Mesenchymal stem cell (in vitro differentiated cells and primary cell): ENCODE measurements around the gene BAIAP3.
A peak's percentile ranks its signal among the peaks of the same experiment; 100 is the strongest.

Source experiments
- DNase-seq: peaks from one replicate; pipeline ENCODE4 v3.0.0-alpha.2; 2013
- H2AFZ ChIP-seq: one replicate; pipeline ENCODE4 v1.6.1; 2013; ENCODE audit warnings: low read depth, mild to moderate bottlenecking, control low read depth, inconsistent platforms, low read length, moderate library complexity
- H2AK5ac ChIP-seq: 2 replicates; pipeline ENCODE4 v1.6.1; 2013; ENCODE audit warnings: low read length, moderate library complexity, mild to moderate bottlenecking, inconsistent platforms; ENCODE audit not compliant: severe bottlenecking
- H2BK120ac ChIP-seq: one replicate; pipeline ENCODE4 v1.6.1; 2013; ENCODE audit warnings: low read depth, mild to moderate bottlenecking, inconsistent platforms, low read length, moderate library complexity
- H2BK12ac ChIP-seq, 2 experiments: one replicate each; pipeline ENCODE4 v1.6.1; 2013; ENCODE audit warnings: inconsistent platforms in 2 of 2, low read length in 2 of 2, mild to moderate bottlenecking in 2 of 2, moderate library complexity in 2 of 2, control low read depth in 1 of 2
- H2BK15ac ChIP-seq: one replicate; pipeline ENCODE4 v1.6.1; 2013; ENCODE audit warnings: mild to moderate bottlenecking, low read depth, inconsistent platforms; ENCODE audit not compliant: poor library complexity, severe bottlenecking
- H2BK5ac ChIP-seq: 2 replicates; pipeline ENCODE4 v1.6.1; 2013; ENCODE audit warnings: low read depth, mild to moderate bottlenecking, low read length, control low read depth, inconsistent platforms; ENCODE audit not compliant: poor library complexity, severe bottlenecking
- H3K14ac ChIP-seq, 2 experiments: one replicate each; pipeline ENCODE4 v1.6.1; 2013; ENCODE audit warnings: inconsistent platforms in 2 of 2, low read length in 2 of 2, control low read depth in 1 of 2, mild to moderate bottlenecking in 1 of 2, moderate library complexity in 1 of 2
- H3K18ac ChIP-seq, 2 experiments: one replicate each; pipeline ENCODE4 v1.6.1; 2013; ENCODE audit warnings: inconsistent platforms in 2 of 2, low read length in 2 of 2, control low read depth in 1 of 2, low read depth in 1 of 2, mild to moderate bottlenecking in 1 of 2
- H3K23ac ChIP-seq, 2 experiments: one replicate each; pipeline ENCODE4 v1.6.1; 2013; ENCODE audit warnings: inconsistent platforms in 2 of 2, low read length in 2 of 2, mild to moderate bottlenecking in 2 of 2, moderate library complexity in 2 of 2, control low read depth in 1 of 2
- H3K27ac ChIP-seq: 2 replicates; pipeline ENCODE4 v1.5.1; 2013; ENCODE audit warnings: mild to moderate bottlenecking, moderate library complexity, low read length, control low read depth, inconsistent platforms; ENCODE audit not compliant: poor library complexity, severe bottlenecking
- H3K27me3 ChIP-seq, 2 experiments: 2 replicates each; pipeline versions ENCODE4 v1.6.1 to v1.7.0; 2013; ENCODE audit warnings: low read length in 2 of 2, mild to moderate bottlenecking in 2 of 2, moderate library complexity in 2 of 2, control low read depth in 1 of 2, inconsistent platforms in 1 of 2; ENCODE audit not compliant: control insufficient read depth in 1 of 2, insufficient read depth in 1 of 2
- H3K36me3 ChIP-seq, 2 experiments: 2 replicates each; pipeline versions ENCODE4 v1.6.1 to v1.7.0; 2013; ENCODE audit warnings: low read length in 2 of 2, control low read depth in 1 of 2, inconsistent platforms in 1 of 2, low read depth in 1 of 2, mild to moderate bottlenecking in 1 of 2; ENCODE audit not compliant: insufficient read depth in 2 of 2, control insufficient read depth in 1 of 2
- H3K4ac ChIP-seq, 2 experiments: one replicate each; pipeline ENCODE4 v1.6.1; 2013; ENCODE audit warnings: inconsistent platforms in 2 of 2, low read length in 2 of 2, mild to moderate bottlenecking in 2 of 2, moderate library complexity in 2 of 2, control low read depth in 1 of 2, low read depth in 1 of 2
- H3K4me1 ChIP-seq: 2 replicates; pipeline ENCODE4 v1.6.1; 2013; ENCODE audit warnings: low read depth, low read length, control low read depth; ENCODE audit not compliant: control insufficient read depth, insufficient read depth
- H3K4me2 ChIP-seq: 2 replicates; pipeline ENCODE4 v1.6.1; 2013; ENCODE audit warnings: low read length, mild to moderate bottlenecking, inconsistent platforms; ENCODE audit not compliant: poor library complexity, severe bottlenecking
- H3K4me3 ChIP-seq, 2 experiments: 2 replicates each; pipeline versions ENCODE4 v1.5.1 to v1.7.0; 2013; ENCODE audit warnings: low read length in 2 of 2, mild to moderate bottlenecking in 2 of 2, control low read depth in 1 of 2, low read depth in 1 of 2; ENCODE audit not compliant: insufficient read depth in 1 of 2
- H3K79me1 ChIP-seq: replicated peaks from 2 replicates; pipeline ENCODE4 v1.6.1; 2013; ENCODE audit warnings: mild to moderate bottlenecking, control low read depth, low read length, inconsistent platforms; ENCODE audit not compliant: poor library complexity, severe bottlenecking
- H3K9ac ChIP-seq: 2 replicates; pipeline ENCODE4 v1.7.0; 2013; ENCODE audit warnings: mild to moderate bottlenecking, low read length, moderate library complexity
- H3K9me3 ChIP-seq: 2 replicates; pipeline ENCODE4 v1.7.0; 2013; ENCODE audit warnings: mild to moderate bottlenecking, low read length; ENCODE audit not compliant: control insufficient read depth
- H4K8ac ChIP-seq: one replicate; pipeline ENCODE4 v1.6.1; 2013; ENCODE audit warnings: inconsistent platforms, mild to moderate bottlenecking, low read length, moderate library complexity
- H4K91ac ChIP-seq: one replicate; pipeline ENCODE4 v1.6.1; 2013; ENCODE audit warnings: mild to moderate bottlenecking, low read length, inconsistent platforms
- WGBS: methylation state at CpG from one replicate; pipeline ENCODE4 v1.1.7; 2013; ENCODE audit warnings: mixed read lengths; 5-methylcytosine and 5-hydroxymethylcytosine counted together

Gene BAIAP3

DNA sequence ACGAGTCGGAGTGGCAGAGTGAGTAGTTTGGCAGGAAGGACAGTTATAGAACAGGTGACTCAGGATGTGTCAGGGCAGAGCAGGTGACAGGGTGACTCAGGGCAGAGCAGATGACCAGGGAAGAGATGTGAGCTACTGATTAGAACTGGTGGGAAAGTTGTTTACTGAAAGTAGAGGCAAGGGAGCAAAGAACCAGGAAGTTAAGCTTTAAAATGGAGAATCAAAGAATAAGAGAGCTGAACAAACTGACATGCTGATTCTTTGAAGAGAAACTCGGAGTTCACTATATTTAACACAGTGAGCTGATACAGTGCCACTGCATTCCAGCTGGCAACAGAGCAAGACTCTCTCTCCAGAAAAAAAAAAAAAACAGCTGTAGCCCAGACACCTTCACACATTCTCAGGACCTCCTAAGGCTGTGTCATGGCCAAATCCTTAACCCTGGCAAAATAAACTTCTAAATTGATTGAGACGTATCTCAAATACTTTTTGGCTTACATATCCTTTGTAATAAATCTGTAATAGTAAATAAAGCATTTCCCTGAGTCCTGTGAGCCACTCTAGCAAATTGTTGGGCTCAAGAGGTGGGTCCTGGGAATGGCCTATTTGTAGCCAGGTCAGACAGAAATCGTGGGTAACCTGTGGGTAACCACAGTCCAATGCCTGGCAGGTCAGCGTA is 36.3 kb upstream of the BAIAP3 start:
- no peak overlapping the region for H3K14ac ChIP-seq
- no peak overlapping the region for H2AK5ac ChIP-seq
- H3K4me1 ChIP-seq: peaks cover 10% of the 10 kb centered on the region
- peak; percentile 68 for DNase-seq
- no peak overlapping the region for H2BK120ac ChIP-seq
- H2BK12ac ChIP-seq: no peak overlapping the region
- no peak overlapping the region for H3K27ac ChIP-seq
- WGBS: 49% methylated on average over 5 of the region's 6 CpGs
- no peak overlapping the region for H2BK15ac ChIP-seq
- no peak overlapping the region for H3K4me3 ChIP-seq
- no peak overlapping the region for H3K4ac ChIP-seq
- H4K91ac ChIP-seq: no peak overlapping the region
- no peak overlapping the region for H3K23ac ChIP-seq
- H3K18ac ChIP-seq: peak overlapping the region in 1 of 2 experiments; percentile 42
- H3K79me1 ChIP-seq: no peaks in the 10 kb centered on the region
- H3K9ac ChIP-seq: peak overlapping the region; percentile 73
- H4K8ac ChIP-seq: peak overlapping the region; percentile 48
- H3K36me3 ChIP-seq: no peaks in the 10 kb centered on the region
- no peak overlapping the region for H2AFZ ChIP-seq
- no peak overlapping the region for H2BK5ac ChIP-seq
- H3K9me3 ChIP-seq: no peaks in the 10 kb centered on the region
- no peak overlapping the region for H3K4me2 ChIP-seq
- H3K27me3 ChIP-seq: peaks cover 28 to 54% of the 10 kb centered on the region in 2 experiments

DNA sequence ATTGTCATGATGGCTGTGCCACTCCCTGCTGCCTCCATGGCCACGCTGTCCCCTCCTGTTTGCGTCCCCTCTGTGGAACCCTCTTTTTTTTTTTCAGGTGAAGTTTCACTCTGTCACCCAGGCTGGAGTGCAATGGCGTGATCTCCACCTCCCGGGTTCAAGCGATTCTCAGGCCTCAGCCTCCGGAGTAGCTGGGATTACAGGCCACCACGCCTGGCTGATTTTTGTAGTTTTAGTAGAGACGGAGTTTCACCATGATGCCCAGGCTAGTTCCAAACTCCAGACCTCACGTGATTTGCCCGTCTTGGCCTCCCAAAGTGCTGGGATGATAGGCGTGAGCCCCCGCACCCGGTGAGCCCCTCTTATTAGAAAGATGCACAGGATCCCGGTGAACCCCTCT is 35.0 kb upstream of the BAIAP3 start:
- WGBS: 93% methylated on average over 14 of the region's 14 CpGs
- Histone ChIP-seq H2BK12ac (no peak overlapping the region), H3K23ac (no peak overlapping the region), H3K27ac (no peak overlapping the region), H2BK15ac (no peak overlapping the region), H3K9me3 (no peaks in the 10 kb centered on the region), H4K8ac (no peak overlapping the region), H2AK5ac (no peak overlapping the region), H3K4me1 (peaks cover 10% of the 10 kb centered on the region), H3K36me3 (no peaks in the 10 kb centered on the region), H2BK120ac (no peak overlapping the region), H3K27me3 (peaks cover 28 to 44% of the 10 kb centered on the region in 2 experiments), H3K14ac (no peak overlapping the region), H3K4me2 (no peak overlapping the region), H2BK5ac (no peak overlapping the region), H3K9ac (no peak overlapping the region), H2AFZ (no peak overlapping the region), H3K4me3 (no peak overlapping the region), H3K18ac (no peak overlapping the region), H3K79me1 (no peaks in the 10 kb centered on the region), H3K4ac (no peak overlapping the region), H4K91ac (no peak overlapping the region)
- DNase-seq: no peak

DNA sequence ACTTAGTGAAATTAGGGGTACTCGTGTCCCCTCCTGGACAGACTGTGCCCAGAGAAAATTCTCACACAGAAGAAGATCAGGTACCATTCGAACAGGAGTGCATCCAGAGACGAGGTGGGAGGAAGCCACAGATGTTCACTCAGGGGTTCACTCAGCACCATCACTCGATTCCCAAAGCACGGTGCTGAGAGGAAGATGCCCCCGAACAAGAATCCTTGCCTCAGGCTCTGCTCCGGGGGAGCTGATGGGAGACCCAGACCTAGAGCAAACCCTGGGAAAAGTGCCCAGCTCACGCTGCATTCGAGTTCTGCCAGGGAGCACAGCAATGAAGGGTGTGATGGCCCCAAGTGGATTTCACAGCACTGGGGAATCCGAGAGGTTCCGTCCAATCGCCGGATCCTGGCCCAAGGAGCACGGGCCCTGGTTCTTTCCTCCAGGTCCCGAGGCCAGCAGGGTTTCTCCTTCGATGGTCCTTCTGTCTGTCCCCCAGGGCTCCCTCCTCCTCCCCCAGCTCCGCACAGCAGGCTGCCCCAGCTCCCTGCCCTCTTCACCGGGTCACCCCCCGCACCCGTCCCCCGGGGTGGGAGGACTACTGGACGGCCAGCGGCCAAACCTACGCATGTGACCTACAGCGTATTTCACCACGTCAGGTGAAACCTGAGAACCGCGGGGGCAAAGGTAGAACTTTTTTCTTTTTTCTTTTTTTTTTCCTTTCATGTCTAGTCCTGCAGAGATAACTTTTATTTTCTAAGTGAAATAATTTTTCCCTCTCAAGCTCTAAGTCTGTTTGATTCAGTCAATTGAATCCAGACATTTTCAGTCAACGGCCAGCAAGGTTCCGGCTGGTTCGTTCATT is 34.2 kb upstream of the BAIAP3 start:
- no peaks in the 10 kb centered on the region for H3K36me3 ChIP-seq
- H3K27me3 ChIP-seq: peaks cover 28 to 36% of the 10 kb centered on the region in 2 experiments
- 90% methylated on average over 25 of the region's 31 CpGs for WGBS
- no peak overlapping the region for H3K4ac ChIP-seq
- no peak overlapping the region for H2BK12ac ChIP-seq
- no peak overlapping the region for H3K4me2 ChIP-seq
- H3K27ac ChIP-seq: no peak overlapping the region
- no peak overlapping the region for H2BK120ac ChIP-seq
- H3K9me3 ChIP-seq: no peaks in the 10 kb centered on the region
- no peak overlapping the region for H3K14ac ChIP-seq
- H3K18ac ChIP-seq: no peak overlapping the region
- H3K9ac ChIP-seq: no peak overlapping the region
- H2BK5ac ChIP-seq: no peak overlapping the region
- H4K91ac ChIP-seq: no peak overlapping the region
- H2AFZ ChIP-seq: no peak overlapping the region
- H3K4me3 ChIP-seq: peak overlapping the region in 1 of 2 experiments; percentile 3
- no peak overlapping the region for H4K8ac ChIP-seq
- no peaks in the 10 kb centered on the region for H3K79me1 ChIP-seq
- H2AK5ac ChIP-seq: no peak overlapping the region
- no peak overlapping the region for H2BK15ac ChIP-seq
- no peak for DNase-seq
- peaks cover 10% of the 10 kb centered on the region for H3K4me1 ChIP-seq
- no peak overlapping the region for H3K23ac ChIP-seq

DNA sequence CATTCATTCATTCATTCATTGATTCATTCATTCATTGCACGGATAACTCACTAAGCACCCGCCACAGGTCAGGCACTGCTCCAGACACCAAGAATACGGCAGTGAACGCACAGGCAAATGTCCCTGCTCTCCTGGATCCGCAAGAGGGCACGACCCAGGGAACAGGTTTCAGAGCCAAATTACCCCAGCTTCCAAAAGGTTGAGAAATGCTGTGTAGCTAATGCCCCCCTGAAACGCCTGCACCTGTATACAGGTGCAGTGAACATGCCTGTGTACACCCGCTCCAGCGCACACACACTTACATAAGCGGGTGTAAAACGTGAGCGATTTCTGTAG is 33.6 kb upstream of the BAIAP3 start:
- no peak overlapping the region for H3K14ac ChIP-seq
- no peak overlapping the region for H2AK5ac ChIP-seq
- no peak overlapping the region for H2AFZ ChIP-seq
- H3K79me1 ChIP-seq: no peaks in the 10 kb centered on the region
- no peak overlapping the region for H3K23ac ChIP-seq
- no peak overlapping the region for H2BK5ac ChIP-seq
- peaks cover 28 to 34% of the 10 kb centered on the region in 2 experiments for H3K27me3 ChIP-seq
- H3K27ac ChIP-seq: no peak overlapping the region
- DNase-seq: no peak
- no peak overlapping the region for H4K91ac ChIP-seq
- H3K9ac ChIP-seq: no peak overlapping the region
- H3K36me3 ChIP-seq: no peaks in the 10 kb centered on the region
- no peak overlapping the region for H4K8ac ChIP-seq
- no peak overlapping the region for H3K4ac ChIP-seq
- H2BK12ac ChIP-seq: no peak overlapping the region
- no peak overlapping the region for H3K18ac ChIP-seq
- peaks cover 10% of the 10 kb centered on the region for H3K4me1 ChIP-seq
- H3K4me3 ChIP-seq: no peak overlapping the region
- H2BK120ac ChIP-seq: no peak overlapping the region
- H3K9me3 ChIP-seq: no peaks in the 10 kb centered on the region
- no peak overlapping the region for H2BK15ac ChIP-seq
- 87% methylated on average over 12 of the region's 12 CpGs for WGBS
- no peak overlapping the region for H3K4me2 ChIP-seq
